Neural crest cell (in vitro differentiated cells): Measurements from ENCODE around the gene GYPC. TPM values are rescaled to one million over a fixed set of nuclear protein-coding genes. Genes with fewer than 3 reads are reported as not detected.

ENCODE experiments used
- DNase-seq: peaks from one replicate; pipeline ENCODE4 v3.0.0; 2021; ENCODE audit warnings: low read depth, mixed read lengths, low spot score
- H3K27ac Mint-ChIP-seq: one replicate; pipeline ENCODE4 v1.8.0; 2021; ENCODE audit warnings: mild to moderate bottlenecking, mixed read lengths; ENCODE audit not compliant: unreplicated experiment
- H3K27me3 Mint-ChIP-seq: 2 replicates; pipeline ENCODE4 v1.8.0; 2021; ENCODE audit warnings: low read depth, mild to moderate bottlenecking, mixed read lengths
- H3K36me3 Mint-ChIP-seq: 2 replicates; pipeline ENCODE4 v1.8.0; 2021; ENCODE audit warnings: low read depth, mild to moderate bottlenecking, mixed read lengths
- H3K4me1 Mint-ChIP-seq: 2 replicates; pipeline ENCODE4 v1.8.0; 2021; ENCODE audit warnings: mixed read lengths
- H3K4me3 Mint-ChIP-seq: one replicate; pipeline ENCODE4 v1.8.0; 2021; ENCODE audit warnings: mild to moderate bottlenecking, mixed read lengths
- H3K9me3 Mint-ChIP-seq: 2 replicates; pipeline ENCODE4 v1.8.0; 2021; ENCODE audit warnings: mixed read lengths
- total RNA-seq: library from RNA; stranded (reverse); gene quantifications from 2 replicates; pipeline ENCODE4 v1.2.1, GENCODE V29; 2021
- TF ChIP-seq, protein P1 (sequence below): fragments of 200-600 bp; sonication (generic); conservative IDR thresholded peaks from 2 replicates; pipeline ENCODE4 v1.5.0; 2021; ENCODE audit warnings: antibody characterized with exemption, mild to moderate bottlenecking

The GYPC gene
- total RNA-seq, 1 donor from 2014 or later: 84.4 TPM

DNA sequence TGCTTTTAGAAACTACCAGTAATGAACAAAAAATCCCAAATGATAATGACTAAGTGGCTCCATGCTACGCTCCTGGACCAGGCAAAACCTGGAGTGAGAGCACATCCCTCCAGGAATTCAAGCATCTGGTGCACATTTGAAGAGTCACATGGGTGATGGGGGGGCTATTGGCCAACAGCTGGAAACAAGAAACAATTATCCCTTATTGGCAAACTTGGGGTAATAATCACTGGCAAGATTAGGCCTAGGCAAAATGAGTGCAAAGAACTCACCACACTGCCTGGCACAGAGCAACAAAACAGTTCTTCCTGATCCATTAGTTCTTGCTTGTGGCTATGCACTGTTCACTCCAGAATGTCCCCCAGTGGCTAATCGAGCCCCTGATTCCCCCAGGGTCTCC is 66.1 kb downstream of the GYPC start:
- peak overlapping the region; percentile 93 for H3K27ac Mint-ChIP-seq
- peaks cover 4% of the 10 kb centered on the region for H3K36me3 Mint-ChIP-seq
- DNase-seq: no peak
- no peak overlapping the region for H3K4me3 Mint-ChIP-seq
- peaks cover 5% of the 10 kb centered on the region for H3K9me3 Mint-ChIP-seq
- TF ChIP-seq, protein P1, sequence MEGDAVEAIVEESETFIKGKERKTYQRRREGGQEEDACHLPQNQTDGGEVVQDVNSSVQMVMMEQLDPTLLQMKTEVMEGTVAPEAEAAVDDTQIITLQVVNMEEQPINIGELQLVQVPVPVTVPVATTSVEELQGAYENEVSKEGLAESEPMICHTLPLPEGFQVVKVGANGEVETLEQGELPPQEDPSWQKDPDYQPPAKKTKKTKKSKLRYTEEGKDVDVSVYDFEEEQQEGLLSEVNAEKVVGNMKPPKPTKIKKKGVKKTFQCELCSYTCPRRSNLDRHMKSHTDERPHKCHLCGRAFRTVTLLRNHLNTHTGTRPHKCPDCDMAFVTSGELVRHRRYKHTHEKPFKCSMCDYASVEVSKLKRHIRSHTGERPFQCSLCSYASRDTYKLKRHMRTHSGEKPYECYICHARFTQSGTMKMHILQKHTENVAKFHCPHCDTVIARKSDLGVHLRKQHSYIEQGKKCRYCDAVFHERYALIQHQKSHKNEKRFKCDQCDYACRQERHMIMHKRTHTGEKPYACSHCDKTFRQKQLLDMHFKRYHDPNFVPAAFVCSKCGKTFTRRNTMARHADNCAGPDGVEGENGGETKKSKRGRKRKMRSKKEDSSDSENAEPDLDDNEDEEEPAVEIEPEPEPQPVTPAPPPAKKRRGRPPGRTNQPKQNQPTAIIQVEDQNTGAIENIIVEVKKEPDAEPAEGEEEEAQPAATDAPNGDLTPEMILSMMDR: no peak
- peaks cover 15% of the 10 kb centered on the region for H3K4me1 Mint-ChIP-seq
- H3K27me3 Mint-ChIP-seq: no peaks in the 10 kb centered on the region

DNA sequence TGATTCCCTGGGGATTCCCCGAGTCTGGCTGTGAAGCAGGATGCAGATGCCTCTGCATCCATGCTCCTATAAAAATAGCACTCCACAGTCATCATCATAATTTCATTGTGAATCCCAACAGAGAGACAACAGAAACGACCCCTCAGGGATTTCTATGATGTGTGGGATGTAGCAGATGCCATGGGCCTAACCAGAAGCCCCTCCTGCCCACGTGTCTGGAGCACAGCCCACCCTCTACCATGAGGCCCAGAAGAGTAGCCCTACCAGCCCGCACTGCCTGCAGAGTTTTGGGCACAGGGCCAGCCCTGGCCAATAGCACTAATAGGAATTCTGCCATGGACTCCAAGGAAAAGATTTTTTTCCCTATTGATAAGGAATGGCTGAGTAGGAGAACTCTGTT is 66.6 kb downstream of the GYPC start:
- H3K4me1 Mint-ChIP-seq: peaks cover 15% of the 10 kb centered on the region
- H3K27ac Mint-ChIP-seq: peak overlapping the region; percentile 93
- no peak overlapping the region for H3K4me3 Mint-ChIP-seq
- TF ChIP-seq, protein P1: no peak
- H3K27me3 Mint-ChIP-seq: no peaks in the 10 kb centered on the region
- peaks cover 4% of the 10 kb centered on the region for H3K36me3 Mint-ChIP-seq
- peaks cover 5% of the 10 kb centered on the region for H3K9me3 Mint-ChIP-seq
- no peak for DNase-seq

DNA sequence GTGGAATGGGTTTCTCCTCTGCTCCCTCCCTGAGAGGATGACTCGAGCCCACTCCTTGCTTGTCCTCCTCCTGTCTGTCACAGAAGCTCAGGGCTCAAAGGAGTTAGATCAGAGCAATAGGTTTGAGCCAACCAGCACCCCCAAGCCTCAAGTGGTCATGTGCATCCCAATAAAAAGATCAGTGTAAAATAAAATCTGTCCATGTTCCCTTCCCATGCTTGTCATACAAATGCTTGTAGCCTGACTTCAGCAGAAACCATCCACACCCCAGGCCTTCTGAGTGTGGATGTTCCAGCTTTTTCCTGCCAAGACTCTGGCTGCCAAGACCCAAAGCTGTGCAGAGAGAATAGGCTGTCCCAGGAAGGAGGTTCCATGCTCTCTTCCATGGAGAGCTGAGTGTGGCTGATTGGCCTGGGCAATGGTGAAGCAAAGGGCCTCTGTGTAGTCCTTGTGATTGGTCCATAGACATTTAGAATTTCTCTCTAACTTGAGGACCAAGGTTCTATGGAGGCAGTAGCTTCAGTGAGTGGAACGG is 67.4 kb downstream of the GYPC start:
- no peak overlapping the region for H3K27ac Mint-ChIP-seq
- H3K36me3 Mint-ChIP-seq: peaks cover 4% of the 10 kb centered on the region
- H3K4me1 Mint-ChIP-seq: peaks cover 10% of the 10 kb centered on the region
- H3K9me3 Mint-ChIP-seq: peaks cover 5% of the 10 kb centered on the region
- DNase-seq: no peak
- TF ChIP-seq, protein P1: no peak
- no peaks in the 10 kb centered on the region for H3K27me3 Mint-ChIP-seq
- H3K4me3 Mint-ChIP-seq: no peak overlapping the region

DNA sequence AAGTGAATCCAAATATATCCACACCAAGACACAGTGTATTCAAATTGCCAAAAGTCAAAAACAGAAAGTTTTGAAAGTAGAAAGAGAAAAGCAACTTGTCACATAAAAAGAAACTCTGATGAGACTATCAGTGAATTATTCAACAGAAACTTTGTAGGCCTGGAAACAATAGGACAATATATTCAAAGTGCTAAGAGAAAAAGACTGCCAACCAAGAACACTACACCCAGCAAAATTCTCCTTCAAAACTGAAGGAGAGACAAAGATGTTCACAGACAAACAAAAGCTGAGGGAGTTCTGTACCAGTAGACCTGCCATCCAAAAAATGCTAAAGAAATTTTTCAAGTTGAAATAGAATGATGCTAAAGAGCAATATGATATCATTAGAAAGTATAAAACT is 69.6 kb downstream of the GYPC start:
- DNase-seq: no peak

GRCh38 chr2:126729896-126730295 is 73.9 kb downstream of the GYPC start:
- DNase-seq: no peak
- H3K9me3 Mint-ChIP-seq: peaks cover 4% of the 10 kb centered on the region
- no peak overlapping the region for H3K4me3 Mint-ChIP-seq
- TF ChIP-seq, protein P1: no peak
- peaks cover 4% of the 10 kb centered on the region for H3K36me3 Mint-ChIP-seq
- no peak overlapping the region for H3K27ac Mint-ChIP-seq
- H3K27me3 Mint-ChIP-seq: no peaks in the 10 kb centered on the region
- no peaks in the 10 kb centered on the region for H3K4me1 Mint-ChIP-seq

More for the DNA sequence above, 69.6 kb downstream of the GYPC start:
- Mint-ChIP-seq H3K36me3 (peaks cover 4% of the 10 kb centered on the region), H3K9me3 (peaks cover 5% of the 10 kb centered on the region), H3K27ac (no peak overlapping the region), H3K4me3 (no peak overlapping the region), H3K4me1 (peaks cover 5% of the 10 kb centered on the region), H3K27me3 (no peaks in the 10 kb centered on the region)
- TF ChIP-seq, protein P1: no peak
